GM21390 (cell line): ENCODE data around the gene SP1.
"Not testable (repeated sequence)": the region's sequence is repeated elsewhere in the genome, so short reads cannot be mapped to it uniquely, and the experiment has no call there.

Experiments used
- ATAC-seq: cut with Tn5 transposase; IDR thresholded peaks from one replicate; pipeline ENCODE4 v1.9.1; 2021; ENCODE audit not compliant: unreplicated experiment

The SP1 gene

GRCh38 chr12:53444593-53445325 lies 64.8 kb downstream of the SP1 start:
- ATAC-seq, result not testable (repeated sequence)

- ATAC-seq, result no peak
Observed at GRCh38 chr12:53450936-53451335, 71.0 kb downstream of the SP1 start.

GRCh38 chr12:53451661-53452158 lies 71.7 kb downstream of the SP1 start, which contains the start of gene PCBP2:
Gene PCBP2 (plus strand): TSS chr12:53452102. CDS start chr12:53454801, 2,699 bp downstream.
- peak; percentile 95 for ATAC-seq

- ATAC-seq, result no peak
Observed at GRCh38 chr12:53452159-53453077, 72.4 kb downstream of the SP1 start.

- ATAC-seq, result no peak
Observed at GRCh38 chr12:53453953-53454640, 74.1 kb downstream of the SP1 start.

GRCh38 chr12:53454707-53455106 lies 74.7 kb downstream of the SP1 start:
- ATAC-seq, result no peak

- ATAC-seq, result no peak
Observed at GRCh38 chr12:53456654-53457366, 76.8 kb downstream of the SP1 start.

GRCh38 chr12:53459097-53459496 lies 79.1 kb downstream of the SP1 start:
- no peak for ATAC-seq

- no peak for ATAC-seq
Observed at GRCh38 chr12:53461059-53461458, 81.1 kb downstream of the SP1 start.

- no peak for ATAC-seq
Observed at GRCh38 chr12:53461591-53461990, 81.6 kb downstream of the SP1 start.

GRCh38 chr12:53462935-53463334 lies 83.0 kb downstream of the SP1 start:
- ATAC-seq, result no peak

GRCh38 chr12:53463802-53464560 lies 84.0 kb downstream of the SP1 start:
- no peak for ATAC-seq

- no peak for ATAC-seq
Observed at GRCh38 chr12:53464685-53465418, 84.9 kb downstream of the SP1 start.

GRCh38 chr12:53465679-53466078 lies 85.7 kb downstream of the SP1 start:
- ATAC-seq, result no peak
